Measurements from ENCODE around the gene TMEM201.
A peak's percentile ranks its signal among the peaks of the same experiment; 100 is the strongest.

TMEM201 gene

GRCh38 chr1:9600861-9601834, 12.4 kb downstream of the TMEM201 start:
- DNase-seq: no peak

- no peak for DNase-seq
Measured at GRCh38 chr1:9601942-9602793, 13.5 kb downstream of the TMEM201 start.

GRCh38 chr1:9602794-9603167, 14.1 kb downstream of the TMEM201 start:
- no peak for DNase-seq

GRCh38 chr1:9603307-9603706, 14.6 kb downstream of the TMEM201 start:
- no peak for DNase-seq

GRCh38 chr1:9603766-9604753, 15.3 kb downstream of the TMEM201 start:
- DNase-seq: no peak

GRCh38 chr1:9604836-9605235, 16.1 kb downstream of the TMEM201 start:
- no peak for DNase-seq

- DNase-seq: no peak
Measured at GRCh38 chr1:9605946-9606455, 17.3 kb downstream of the TMEM201 start.

- no peak for DNase-seq
Measured at GRCh38 chr1:9606458-9606857, 17.7 kb downstream of the TMEM201 start.

- DNase-seq: no peak
Measured at GRCh38 chr1:9606948-9607347, 18.2 kb downstream of the TMEM201 start.

- no peak for DNase-seq
Measured at GRCh38 chr1:9607352-9607751, 18.6 kb downstream of the TMEM201 start.

GRCh38 chr1:9609998-9610397, 21.3 kb downstream of the TMEM201 start:
- no peak for DNase-seq

GRCh38 chr1:9610548-9610947, 21.8 kb downstream of the TMEM201 start:
- no peak for DNase-seq

GRCh38 chr1:9611716-9612115, 23.0 kb downstream of the TMEM201 start:
- no peak for DNase-seq

- no peak for DNase-seq
Measured at GRCh38 chr1:9612162-9612845, 23.6 kb downstream of the TMEM201 start.

- no peak for DNase-seq
Measured at GRCh38 chr1:9612871-9613624, 24.3 kb downstream of the TMEM201 start.

GRCh38 chr1:9613625-9614299, 25.1 kb downstream of the TMEM201 start:
- no peak for DNase-seq

GRCh38 chr1:9615316-9616063, 26.8 kb downstream of the TMEM201 start:
- DNase-seq: peak; percentile 66

- DNase-seq: no peak
Measured at GRCh38 chr1:9618909-9619679, 30.4 kb downstream of the TMEM201 start.

GRCh38 chr1:9621032-9621431, 32.3 kb downstream of the TMEM201 start:
- DNase-seq: no peak
